Right atrium auricular region (tissue), 2 donors: ENCODE data around the gene HEY2. TPM values are rescaled to one million over a fixed set of nuclear protein-coding genes. Genes with fewer than 3 reads are reported as not detected.

Experiments used
- DNase-seq: peaks from one replicate; pipeline ENCODE4 v3.0.0-alpha.2; 2019; ENCODE audit warnings: low spot score
- H3K27ac ChIP-seq, 2 donors: fragments of 200-600 bp; sonication (generic); 1 replicate in 1 of 2; 2 replicates in 1 of 2; pipeline ENCODE4 v1.5.1; 2016 to 2019
- H3K27me3 ChIP-seq, 2 donors: fragments of 200-600 bp; sonication (generic); one replicate each; pipeline versions ENCODE4 v1.5.1 to v1.6.0; 2017 to 2019
- H3K36me3 ChIP-seq: fragments of 200-600 bp; sonication (generic); one replicate; pipeline ENCODE4 v1.5.1; 2016
- H3K4me1 ChIP-seq, 2 donors: fragments of 200-600 bp; sonication (generic); one replicate each; pipeline versions ENCODE4 v1.5.1 to v1.6.0; 2017 to 2019
- H3K4me3 ChIP-seq, 2 donors: fragments of 200-600 bp; sonication (generic); 1 replicate in 1 of 2; 2 replicates in 1 of 2; pipeline ENCODE4 v1.5.1; 2017 to 2019; ENCODE audit warnings: mild to moderate bottlenecking in 1 of 2, moderate library complexity in 1 of 2
- H3K9me3 ChIP-seq, 2 donors: fragments of 200-600 bp; sonication (generic); one replicate each; pipeline ENCODE4 v1.5.1; 2019
- CTCF ChIP-seq, 2 donors: fragments of 200-600 bp; sonication (generic); IDR thresholded peaks; one replicate each; pipeline ENCODE4 v1.5.1; 2019; ENCODE audit warnings: antibody characterized with exemption in 2 of 2
- total RNA-seq, 2 donors: library from RNA; depleted of rRNA; stranded (reverse); fragments of >200 nt; gene quantifications; one replicate each; pipeline ENCODE4 v1.1.0, GENCODE V29; 2016

The HEY2 gene
- total RNA-seq, 2 donors from 2014 or later = 1.8 to 2.7 TPM

- TF ChIP-seq CTCF (IDR thresholded peaks at IDR 0.05) = no peak
- DNase-seq = no peak
- Histone ChIP-seq H3K9me3 (no peaks in the 10 kb centered on the region), H3K4me1 (peaks cover 0 to 45% of the 10 kb centered on the region in 2 donors), H3K27ac (peak overlapping the region; percentile 95), H3K27me3 (no peaks in the 10 kb centered on the region), H3K4me3 (no peak overlapping the region), H3K36me3 (no peaks in the 10 kb centered on the region)
These were observed 43.2 kb downstream of the HEY2 start for GRCh38 chr6:125792680-125793079.

- no peaks in the 10 kb centered on the region for H3K27me3 ChIP-seq
- no peaks in the 10 kb centered on the region for H3K36me3 ChIP-seq
- no peaks in the 10 kb centered on the region for H3K9me3 ChIP-seq
- TF ChIP-seq CTCF (IDR thresholded peaks at IDR 0.05) = no peak
- peaks cover 0 to 45% of the 10 kb centered on the region in 2 donors for H3K4me1 ChIP-seq
- no peak for DNase-seq
- H3K27ac ChIP-seq = peak overlapping the region; percentile 32 to 46
- no peak overlapping the region for H3K4me3 ChIP-seq
These were observed 43.8 kb downstream of the HEY2 start for GRCh38 chr6:125793280-125793679.

GRCh38 chr6:125793863-125794262 lies 44.4 kb downstream of the HEY2 start:
- Histone ChIP-seq H3K27me3 (no peaks in the 10 kb centered on the region), H3K4me3 (no peak overlapping the region), H3K4me1 (peaks cover 0 to 45% of the 10 kb centered on the region in 2 donors), H3K27ac (peak overlapping the region; percentile 32 to 46), H3K9me3 (no peaks in the 10 kb centered on the region), H3K36me3 (no peaks in the 10 kb centered on the region)
- no peak for DNase-seq
- no peak for TF ChIP-seq CTCF (IDR thresholded peaks at IDR 0.05)

- no peak overlapping the region for H3K4me3 ChIP-seq
- peak overlapping the region; percentile 32 to 46 for H3K27ac ChIP-seq
- H3K36me3 ChIP-seq = no peaks in the 10 kb centered on the region
- H3K9me3 ChIP-seq = no peaks in the 10 kb centered on the region
- DNase-seq = no peak
- TF ChIP-seq CTCF (IDR thresholded peaks at IDR 0.05) = no peak
- no peaks in the 10 kb centered on the region for H3K27me3 ChIP-seq
- peaks cover 0 to 38% of the 10 kb centered on the region in 2 donors for H3K4me1 ChIP-seq
These were observed 45.1 kb downstream of the HEY2 start for GRCh38 chr6:125794342-125795137.

GRCh38 chr6:125795301-125795700 lies 45.9 kb downstream of the HEY2 start:
- no peak for DNase-seq
- Histone ChIP-seq H3K27me3 (no peaks in the 10 kb centered on the region), H3K36me3 (no peaks in the 10 kb centered on the region), H3K4me1 (peaks cover 0 to 31% of the 10 kb centered on the region in 2 donors), H3K4me3 (no peak overlapping the region), H3K27ac (no peak overlapping the region), H3K9me3 (no peaks in the 10 kb centered on the region)
- TF ChIP-seq CTCF (IDR thresholded peaks at IDR 0.05) = no peak
